HepG2 (cell line): ENCODE measurements around the gene NCAPD2. TPM values are rescaled to one million over a fixed set of nuclear protein-coding genes. Genes with fewer than 3 reads are reported as not detected.

ENCODE experiments used
- ATAC-seq: fragments of 200-7000 bp; cut with Tn5 transposase; 3 replicates; pipeline ENCODE4 v1.9.1; 2020; ENCODE audit warnings: mild to moderate bottlenecking, moderate library complexity
- BruUV-seq: library from RNA; stranded (reverse); fragments of 400-500 nt; replicated peaks from 2 replicates; lab custom pipeline; 2021; lab: Mats Ljungman, UMichigan
- CTCF ChIA-PET: fragments of 300-600 bp; formaldehyde crosslinking; extraction: SDS; loops from one replicate; lab custom pipeline; 2021; ENCODE audit warnings: low total read pairs, inconsistent platforms, low intra/inter-chr PET ratio; lab: Yijun Ruan, JAX
- POLR2A ChIA-PET: fragments of 350-600 bp; sonication (Branson Sonifier 250); formaldehyde crosslinking; loops from one replicate; lab custom pipeline; 2020; ENCODE audit warnings: antibody characterized with exemption, inconsistent platforms; lab: Yijun Ruan, JAX
- DNase-seq: peaks from one replicate; pipeline ENCODE4 v3.0.0-alpha.2; 2015; ENCODE audit warnings: low spot score
- FAIRE-seq: peaks from 3 replicates; lab custom pipeline; 2011; peaks lifted over from hg19 to GRCh38; lab: Jason Lieb, UNC
- H2AFZ ChIP-seq: one replicate; pipeline ENCODE4 v1.6.1; 2011; ENCODE audit warnings: low read length, inconsistent platforms
- H3K27ac ChIP-seq: fragments of 300-600 bp; 3 replicates; pipeline ENCODE4 v1.8.0; 2011; ENCODE audit warnings: mixed run types, mild to moderate bottlenecking, mixed read lengths, low read length, inconsistent platforms; ENCODE audit not compliant: insufficient read depth; ENCODE audit errors: extremely low read length
- H3K27me3 ChIP-seq, 2 experiments: fragments of 200-600 bp in 1 of 2; 2 replicates in 1 of 2; 3 replicates in 1 of 2; pipeline versions ENCODE4 v1.6.0 to v1.8.0; 2011; ENCODE audit warnings: low read length in 2 of 2, mild to moderate bottlenecking in 2 of 2, moderate library complexity in 2 of 2, inconsistent platforms in 1 of 2; ENCODE audit not compliant: insufficient read depth in 2 of 2, control insufficient read depth in 1 of 2
- H3K36me3 ChIP-seq, 2 experiments: fragments of 200-600 bp in 1 of 2; replicated peaks in 1 of 2; 2 replicates in 1 of 2; 3 replicates in 1 of 2; pipeline versions ENCODE4 v1.5.1 to v1.8.0; 2011; ENCODE audit warnings: low read length in 2 of 2, inconsistent platforms in 1 of 2; ENCODE audit not compliant: insufficient read depth in 2 of 2, control insufficient read depth in 1 of 2
- H3K4me1 ChIP-seq: 2 replicates; pipeline ENCODE4 v1.5.1; 2012; ENCODE audit warnings: low read length, inconsistent platforms; ENCODE audit not compliant: insufficient read depth
- H3K4me2 ChIP-seq: 2 replicates; pipeline ENCODE4 v1.6.0; 2011; ENCODE audit warnings: low read depth, low read length, inconsistent platforms
- H3K4me3 ChIP-seq, 3 experiments: fragments of 200-600 bp in 1 of 3; sonication (generic), shearing (Covaris generic) in 1 of 3; replicated peaks in 1 of 3; 2 replicates each; pipeline ENCODE4 v1.5.1; 2011 to 2016; ENCODE audit warnings: low read length in 3 of 3, inconsistent platforms in 2 of 3, low read depth in 2 of 3, mild to moderate bottlenecking in 2 of 3, control low read depth in 1 of 3, mixed read lengths in 1 of 3; ENCODE audit not compliant: insufficient read depth in 1 of 3
- H3K79me2 ChIP-seq: one replicate; pipeline ENCODE4 v1.6.1; 2011; ENCODE audit warnings: low read length, inconsistent platforms; ENCODE audit not compliant: insufficient read depth
- H3K9ac ChIP-seq: 2 replicates; pipeline ENCODE4 v1.6.0; 2011; ENCODE audit warnings: mild to moderate bottlenecking, low read depth, low read length, inconsistent platforms; ENCODE audit not compliant: insufficient read depth
- H3K9me3 ChIP-seq: 2 replicates; pipeline ENCODE4 v1.5.1; 2012; ENCODE audit warnings: mild to moderate bottlenecking, low read length
- H4K20me1 ChIP-seq: 2 replicates; pipeline ENCODE4 v1.6.0; 2011; ENCODE audit warnings: inconsistent platforms, mild to moderate bottlenecking, low read length, moderate library complexity; ENCODE audit not compliant: insufficient read depth
- AKAP8 ChIP-seq: sonication (generic); formaldehyde crosslinking; IDR thresholded peaks from 2 replicates; pipeline ENCODE4 v1.5.1; 2020; ENCODE audit warnings: mild to moderate bottlenecking, missing genetic modification reagents
- ETV6 ChIP-seq: sonication (generic); formaldehyde crosslinking; conservative IDR thresholded peaks from 2 replicates; pipeline ENCODE4 v1.4.0; 2020; ENCODE audit warnings: missing genetic modification reagents
- HOXD1 ChIP-seq: sonication (generic); formaldehyde crosslinking; IDR thresholded peaks from 2 replicates; pipeline ENCODE4 v1.5.0; 2020; ENCODE audit warnings: missing genetic modification reagents
- MTF1 ChIP-seq: sonication (generic); formaldehyde crosslinking; IDR thresholded peaks from 2 replicates; pipeline ENCODE4 v1.5.0; 2020; ENCODE audit warnings: missing genetic modification reagents
- SKI ChIP-seq: fragments of 450-650 bp; IDR thresholded peaks from one replicate; pipeline ENCODE4 v1.6.1; 2018; ENCODE audit warnings: mild to moderate bottlenecking; ENCODE audit not compliant: partially characterized antibody
- SOX6 ChIP-seq, 2 experiments: fragments of 450-650 bp in 1 of 2; sonication (generic) in 1 of 2; formaldehyde crosslinking in 1 of 2; IDR thresholded peaks; 2 replicates each; pipeline versions ENCODE4 v1.4.0 to v1.6.1; 2017 to 2020; ENCODE audit warnings: antibody characterized with exemption in 1 of 2, mild to moderate bottlenecking in 1 of 2, missing genetic modification reagents in 1 of 2
- U2AF2 ChIP-seq: fragments of 200-400 bp; formaldehyde crosslinking; IDR thresholded peaks from 2 replicates; pipeline ENCODE4 v1.6.1; 2017; ENCODE audit warnings: low read depth, mild to moderate bottlenecking, low read length
- ZFP41 ChIP-seq: sonication (generic); formaldehyde crosslinking; IDR thresholded peaks from 2 replicates; pipeline ENCODE4 v1.4.0; 2020; ENCODE audit warnings: mild to moderate bottlenecking, missing genetic modification reagents, borderline replicate concordance
- ZNF17 ChIP-seq: sonication (generic); formaldehyde crosslinking; IDR thresholded peaks from 2 replicates; pipeline ENCODE4 v1.5.0; 2020; ENCODE audit warnings: mild to moderate bottlenecking, missing genetic modification reagents
- ZNF256 ChIP-seq: sonication (generic); formaldehyde crosslinking; conservative IDR thresholded peaks from 2 replicates; pipeline ENCODE4 v1.4.0; 2020; ENCODE audit warnings: missing genetic modification reagents
- ZNF276 ChIP-seq: sonication (generic); formaldehyde crosslinking; IDR thresholded peaks from 2 replicates; pipeline ENCODE4 v1.4.0; 2020; ENCODE audit warnings: mild to moderate bottlenecking, low read depth, missing genetic modification reagents
- ZNF281 ChIP-seq: sonication (generic); formaldehyde crosslinking; IDR thresholded peaks from 2 replicates; pipeline ENCODE4 v1.4.0; 2020; ENCODE audit warnings: missing genetic modification reagents, borderline replicate concordance
- ZNF382 ChIP-seq: sonication (generic); formaldehyde crosslinking; IDR thresholded peaks from 2 replicates; pipeline ENCODE4 v1.5.0; 2020; ENCODE audit warnings: missing genetic modification reagents, mild to moderate bottlenecking, borderline replicate concordance
- ZNF501 ChIP-seq: sonication (generic); formaldehyde crosslinking; IDR thresholded peaks from 2 replicates; pipeline ENCODE4 v1.5.1; 2020; ENCODE audit warnings: mild to moderate bottlenecking, moderate library complexity, missing genetic modification reagents
- ZNF776 ChIP-seq: sonication (generic); formaldehyde crosslinking; IDR thresholded peaks from 2 replicates; pipeline ENCODE4 v1.4.0; 2020; ENCODE audit warnings: mild to moderate bottlenecking, missing genetic modification reagents
- WGBS: methylation state at CpG from one replicate; pipeline ENCODE4 v1.1.6; 2017; ENCODE audit warnings: low lambda C conversion rate; 5-methylcytosine and 5-hydroxymethylcytosine counted together
- in situ Hi-C: cut with HindIII; loops from 2 replicates; pipeline ENCODE4 v1.10.0; 2017; ENCODE audit warnings: low pct_unique_long_range_greater_than_20kb; ENCODE audit not compliant: extremely low pct_ligation_motif_present
- intact Hi-C: fragments of 100-400 bp; cut with micrococcal nuclease; formaldehyde crosslinking; loops from one replicate; pipeline ENCODE4 v1.10.0; 2022; ENCODE audit not compliant: unreplicated experiment
- polyA plus RNA-seq, 8 experiments: library from polyadenylated mRNA; depleted of rRNA in 3 of 8; stranded (reverse) in 7 of 8; unstranded in 1 of 8; fragments of >200 nt; fragmentation: Illumina TruSeq in 4 of 8; extraction: Trizol in 4 of 8; gene quantifications; 2 replicates each; pipeline versions ENCODE4 v1.2.1 to v1.2.3, GENCODE V29; 2011 to 2016; ENCODE audit warnings: low read depth in 4 of 8, missing spikeins in 1 of 8, mixed read lengths in 1 of 8; ENCODE audit not compliant: insufficient read depth in 1 of 8
- total RNA-seq, 5 experiments: library from RNA; depleted of rRNA; stranded (reverse); fragments of >200 nt; fragmentation: Illumina TruSeq; extraction: Trizol; gene quantifications; 2 replicates each; pipeline ENCODE4 v1.2.3, GENCODE V29; 2016; ENCODE audit warnings: low read depth in 1 of 5
- TF ChIP-seq, protein P1 (sequence below): sonication (generic); formaldehyde crosslinking; IDR thresholded peaks from 2 replicates; pipeline ENCODE4 v1.8.0; 2022; ENCODE audit warnings: missing genetic modification reagents, low read depth, mild to moderate bottlenecking, borderline replicate concordance
- TF ChIP-seq, protein P2 (sequence below): sonication (generic); formaldehyde crosslinking; IDR thresholded peaks from 2 replicates; pipeline ENCODE4; 2020; ENCODE audit warnings: missing genetic modification reagents, mild to moderate bottlenecking, borderline replicate concordance

Gene NCAPD2
- total and polyA plus RNA-seq, 2 of the 13 experiments (the other 11 are each of a cell fraction or from before 2014, with no cell fraction given) = 51.1 to 65.6 TPM

- H3K4me2 ChIP-seq = peak overlapping the region; percentile 98
- WGBS = 86% methylated on average over 6 of the region's 6 CpGs
- H3K4me3 ChIP-seq = no peak overlapping the region
- FAIRE-seq = no peak
- no peaks in the 10 kb centered on the region for H3K27me3 ChIP-seq
- ChIA-PET CTCF (no interaction called here), POLR2A (interaction anchor here (1.2 to 4.2 kb wide), 7 partner anchors 17 to 133 kb away, joined by 4 to 68 read pairs (median 32); partner anchors contain the start of genes GAPDH, LTBR, MRPL51 and TAPBPL)
- peaks cover 38% of the 10 kb centered on the region for H3K4me1 ChIP-seq
- no peaks in the 10 kb centered on the region for H4K20me1 ChIP-seq
- H3K9ac ChIP-seq = no peak overlapping the region
- ATAC-seq = no peak
- H3K36me3 ChIP-seq = peaks cover 6 to 9% of the 10 kb centered on the region in 2 experiments; a peak in 3 of 5 replicates
- H2AFZ ChIP-seq = no peak overlapping the region
- no TSS peak for BruUV-seq
- no peaks in the 10 kb centered on the region for H3K9me3 ChIP-seq
- no peak for DNase-seq
- intact Hi-C loops = loop anchor here (10.0 kb wide), 1 partner anchor 134 kb away; no protein-coding TSS in a partner anchor
- in situ Hi-C loops = loop anchor here (25.0 kb wide), 1 partner anchor 407 kb away; no protein-coding TSS in a partner anchor
- H3K27ac ChIP-seq = no peak overlapping the region
- H3K79me2 ChIP-seq = no peaks in the 10 kb centered on the region
- TF ChIP-seq MTF1 (no peak), ZNF17 (CRISPR knock-in tag) (no peak), ETV6 (CRISPR knock-in tag) (no peak), ZFP41 (CRISPR knock-in tag) (no peak), ZNF501 (CRISPR knock-in tag) (no peak), ZNF382 (CRISPR knock-in tag) (no peak), AKAP8 (CRISPR knock-in tag) (no peak), SKI (no peak), ZNF256 (CRISPR knock-in tag) (no peak), ZNF281 (CRISPR knock-in tag) (no peak), U2AF2 (no peak), HOXD1 (CRISPR knock-in tag) (no peak), ZNF276 (CRISPR knock-in tag) (no peak), SOX6 (IDR thresholded peaks at IDR 0.05) (no peak), SOX6 (CRISPR knock-in tag; IDR thresholded peaks at IDR 0.05) (no peak), ZNF776 (CRISPR knock-in tag) (no peak)
- TF ChIP-seq, protein P1, sequence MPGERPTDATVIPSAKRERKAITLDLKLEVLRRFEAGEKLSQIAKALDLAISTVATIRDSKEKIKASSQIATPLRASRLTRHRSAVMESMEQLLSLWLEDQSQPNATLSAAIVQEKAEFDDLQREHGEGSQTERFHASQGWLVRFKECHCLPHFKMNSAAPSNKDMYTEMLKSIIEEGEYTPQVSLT (CRISPR knock-in tag) = no peak
- TF ChIP-seq, protein P2, sequence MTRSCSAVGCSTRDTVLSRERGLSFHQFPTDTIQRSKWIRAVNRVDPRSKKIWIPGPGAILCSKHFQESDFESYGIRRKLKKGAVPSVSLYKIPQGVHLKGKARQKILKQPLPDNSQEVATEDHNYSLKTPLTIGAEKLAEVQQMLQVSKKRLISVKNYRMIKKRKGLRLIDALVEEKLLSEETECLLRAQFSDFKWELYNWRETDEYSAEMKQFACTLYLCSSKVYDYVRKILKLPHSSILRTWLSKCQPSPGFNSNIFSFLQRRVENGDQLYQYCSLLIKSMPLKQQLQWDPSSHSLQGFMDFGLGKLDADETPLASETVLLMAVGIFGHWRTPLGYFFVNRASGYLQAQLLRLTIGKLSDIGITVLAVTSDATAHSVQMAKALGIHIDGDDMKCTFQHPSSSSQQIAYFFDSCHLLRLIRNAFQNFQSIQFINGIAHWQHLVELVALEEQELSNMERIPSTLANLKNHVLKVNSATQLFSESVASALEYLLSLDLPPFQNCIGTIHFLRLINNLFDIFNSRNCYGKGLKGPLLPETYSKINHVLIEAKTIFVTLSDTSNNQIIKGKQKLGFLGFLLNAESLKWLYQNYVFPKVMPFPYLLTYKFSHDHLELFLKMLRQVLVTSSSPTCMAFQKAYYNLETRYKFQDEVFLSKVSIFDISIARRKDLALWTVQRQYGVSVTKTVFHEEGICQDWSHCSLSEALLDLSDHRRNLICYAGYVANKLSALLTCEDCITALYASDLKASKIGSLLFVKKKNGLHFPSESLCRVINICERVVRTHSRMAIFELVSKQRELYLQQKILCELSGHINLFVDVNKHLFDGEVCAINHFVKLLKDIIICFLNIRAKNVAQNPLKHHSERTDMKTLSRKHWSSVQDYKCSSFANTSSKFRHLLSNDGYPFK (CRISPR knock-in tag) = no peak
These were observed 24.8 kb upstream of the NCAPD2 start for GRCh38 chr12:6469092-6469491.
